ENCODE data around the gene DEPDC1. TPM values are rescaled to one million over a fixed set of nuclear protein-coding genes. Genes with fewer than 3 reads are reported as not detected.

Gene DEPDC1
- total RNA-seq, 1 donor from 2014 or later: 10.8 TPM

Other genes with a start within 250 kb of the DEPDC1 start
- gene RPE65, start 47.1 kb downstream of the DEPDC1 start, total RNA-seq (ENCODE audit: insufficient read depth, low replicate concordance): 10.1 TPM